AG09309 (cell line): Measurements from ENCODE around the gene DLG3.

Source experiments
- DNase-seq: peaks from one replicate; pipeline ENCODE4 v3.0.0-alpha.2; 2010; ENCODE audit warnings: low read depth
- H3K4me3 ChIP-seq: 2 replicates; pipeline ENCODE4 v1.5.1; 2011; ENCODE audit warnings: mild to moderate bottlenecking, low read depth, low read length, moderate library complexity; ENCODE audit not compliant: control insufficient read depth
- TF ChIP-seq, protein P1 (sequence below): IDR thresholded peaks from 2 replicates; pipeline ENCODE4 v1.5.1; 2011; ENCODE audit warnings: mild to moderate bottlenecking, low read depth, low read length, inconsistent platforms; ENCODE audit not compliant: insufficient read depth, control insufficient read depth; ENCODE audit errors: missing control alignments

The DLG3 gene

DNA sequence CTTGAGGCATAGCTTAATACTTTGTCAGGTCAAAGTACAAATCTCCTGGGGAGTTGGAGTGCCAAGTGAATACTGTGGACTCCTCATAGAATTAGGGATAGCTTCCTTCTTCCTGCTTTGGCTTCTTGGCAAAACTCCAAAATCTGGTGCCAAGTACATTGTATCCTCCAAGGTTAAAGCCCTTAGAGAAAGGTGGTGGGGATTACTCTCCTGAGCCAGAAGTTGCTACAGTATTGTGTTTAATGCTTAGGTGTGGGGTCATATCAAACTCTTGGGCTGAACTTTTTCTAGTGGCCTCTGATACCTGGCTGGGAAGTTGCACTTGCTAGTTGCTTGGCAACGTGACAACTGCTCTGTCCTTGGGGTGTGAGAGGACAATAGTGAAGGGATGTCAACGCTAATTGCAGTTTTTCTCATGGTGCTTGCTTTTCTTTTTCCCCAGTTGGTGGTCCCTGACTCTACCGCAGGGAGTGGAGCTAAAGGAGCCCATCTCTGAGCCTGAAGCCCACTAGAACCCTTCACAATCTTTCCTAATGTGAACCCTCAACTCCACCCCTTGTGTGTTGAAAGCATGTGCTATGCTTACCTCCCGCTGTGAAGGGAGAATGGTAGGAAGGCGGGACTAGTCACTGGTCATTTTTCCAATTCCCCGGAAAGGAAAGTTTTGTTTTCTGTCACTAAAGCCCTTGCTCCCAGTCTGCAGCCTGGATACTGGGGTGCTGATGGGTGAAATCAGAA, 35.5 kb downstream of the DLG3 start:
- peak overlapping the region; percentile 5 for H3K4me3 ChIP-seq
- TF ChIP-seq, protein P1, sequence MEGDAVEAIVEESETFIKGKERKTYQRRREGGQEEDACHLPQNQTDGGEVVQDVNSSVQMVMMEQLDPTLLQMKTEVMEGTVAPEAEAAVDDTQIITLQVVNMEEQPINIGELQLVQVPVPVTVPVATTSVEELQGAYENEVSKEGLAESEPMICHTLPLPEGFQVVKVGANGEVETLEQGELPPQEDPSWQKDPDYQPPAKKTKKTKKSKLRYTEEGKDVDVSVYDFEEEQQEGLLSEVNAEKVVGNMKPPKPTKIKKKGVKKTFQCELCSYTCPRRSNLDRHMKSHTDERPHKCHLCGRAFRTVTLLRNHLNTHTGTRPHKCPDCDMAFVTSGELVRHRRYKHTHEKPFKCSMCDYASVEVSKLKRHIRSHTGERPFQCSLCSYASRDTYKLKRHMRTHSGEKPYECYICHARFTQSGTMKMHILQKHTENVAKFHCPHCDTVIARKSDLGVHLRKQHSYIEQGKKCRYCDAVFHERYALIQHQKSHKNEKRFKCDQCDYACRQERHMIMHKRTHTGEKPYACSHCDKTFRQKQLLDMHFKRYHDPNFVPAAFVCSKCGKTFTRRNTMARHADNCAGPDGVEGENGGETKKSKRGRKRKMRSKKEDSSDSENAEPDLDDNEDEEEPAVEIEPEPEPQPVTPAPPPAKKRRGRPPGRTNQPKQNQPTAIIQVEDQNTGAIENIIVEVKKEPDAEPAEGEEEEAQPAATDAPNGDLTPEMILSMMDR: no peak
- no peak for DNase-seq

DNA sequence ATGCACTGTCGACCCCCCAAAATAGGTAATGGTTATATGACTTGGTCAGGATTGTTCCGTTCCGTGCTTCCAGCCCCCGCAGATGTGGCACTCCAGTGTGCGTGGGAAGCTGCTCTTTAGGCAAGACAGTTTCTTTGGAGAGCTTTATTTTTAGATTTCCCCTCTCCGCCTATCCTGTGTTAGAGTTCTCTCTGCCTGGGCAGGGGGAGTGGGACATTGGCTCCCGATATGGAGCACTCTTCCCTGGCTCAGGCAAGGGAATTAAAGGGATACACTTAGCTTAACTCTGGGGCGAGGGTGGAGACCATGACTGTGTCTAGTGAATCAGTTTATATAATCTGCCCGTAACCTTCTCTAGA, 36.0 kb downstream of the DLG3 start:
- peak overlapping the region; percentile 5 for H3K4me3 ChIP-seq
- TF ChIP-seq, protein P1: no peak
- DNase-seq: no peak

DNA sequence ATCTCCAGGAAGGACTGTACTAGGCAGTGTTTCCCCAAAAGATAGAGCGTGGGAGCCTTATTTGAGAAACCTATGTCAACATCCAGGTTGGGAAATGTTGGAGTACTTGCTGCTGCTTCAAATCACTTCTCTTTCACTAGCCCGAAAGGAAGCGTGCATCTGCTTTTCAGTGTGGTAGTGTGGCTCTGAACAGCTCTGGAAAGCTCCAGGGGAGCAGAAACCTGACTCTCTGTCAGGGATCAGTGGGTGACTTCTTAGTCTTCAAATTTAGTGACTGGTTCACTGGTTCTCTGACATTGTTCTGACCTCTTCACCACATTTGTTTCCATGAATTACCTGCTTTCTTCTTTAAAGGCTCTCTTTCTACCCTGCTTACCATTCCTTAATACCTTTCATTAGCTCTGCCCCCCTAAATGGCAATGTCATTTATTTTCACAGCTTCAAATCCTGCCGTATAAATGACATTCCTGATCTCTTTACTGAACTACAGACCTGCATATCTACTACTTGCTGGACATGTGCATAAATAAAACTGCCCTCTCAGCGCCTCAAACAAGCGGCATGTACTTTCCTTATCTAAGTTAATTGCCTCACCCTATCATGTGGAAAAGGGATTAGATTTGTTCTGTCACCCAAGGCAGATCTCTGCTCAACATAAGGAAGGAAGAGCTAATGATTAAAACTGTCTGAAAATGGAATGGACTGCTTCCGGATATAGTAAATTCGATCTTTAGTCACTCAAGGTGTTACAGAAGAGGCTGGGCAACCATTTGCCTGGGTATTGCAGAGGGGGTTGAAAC, 37.0 kb downstream of the DLG3 start:
- DNase-seq: no peak
- TF ChIP-seq, protein P1: no peak
- no peak overlapping the region for H3K4me3 ChIP-seq

DNA sequence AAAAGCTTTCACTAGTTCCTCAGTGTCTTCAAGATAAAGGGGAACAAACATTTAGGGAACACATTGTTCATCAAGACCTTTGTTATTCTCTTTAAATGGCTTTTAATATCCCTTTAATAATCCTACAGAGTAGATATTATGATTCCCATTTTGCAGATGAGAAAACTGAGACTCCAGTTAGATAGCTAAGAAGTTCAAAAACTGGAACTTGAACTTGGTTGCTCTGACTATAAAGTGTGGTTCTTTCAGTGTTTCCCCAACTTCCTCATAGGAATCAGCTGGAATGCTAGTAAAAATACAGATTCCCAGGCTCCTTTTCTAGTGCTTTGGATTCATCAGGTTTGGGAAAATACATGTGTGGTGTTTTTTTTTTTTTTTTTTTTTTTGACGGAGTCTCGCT, 37.7 kb downstream of the DLG3 start:
- H3K4me3 ChIP-seq: no peak overlapping the region
- DNase-seq: no peak
- TF ChIP-seq, protein P1: no peak

DNA sequence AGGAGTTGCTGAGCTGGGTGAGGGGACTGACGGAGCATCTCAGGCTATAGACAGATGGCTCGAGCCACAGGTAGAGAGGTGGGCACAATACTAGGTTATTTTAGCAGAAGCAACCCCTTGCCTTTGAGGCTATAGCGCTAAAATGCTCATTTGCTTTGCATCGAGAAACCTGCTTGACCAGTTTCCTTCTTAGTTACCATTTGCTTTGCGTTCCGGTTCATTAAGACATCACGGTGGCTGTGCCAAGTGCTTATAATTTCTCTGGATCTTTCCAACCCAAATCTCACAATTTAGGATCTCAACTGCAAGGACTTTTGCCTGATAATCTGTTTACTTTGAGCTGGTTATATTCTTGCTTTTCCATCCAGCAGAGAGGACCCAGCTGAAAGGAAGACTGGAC, 40.8 kb downstream of the DLG3 start:
- DNase-seq: no peak
- TF ChIP-seq, protein P1: no peak

DNA sequence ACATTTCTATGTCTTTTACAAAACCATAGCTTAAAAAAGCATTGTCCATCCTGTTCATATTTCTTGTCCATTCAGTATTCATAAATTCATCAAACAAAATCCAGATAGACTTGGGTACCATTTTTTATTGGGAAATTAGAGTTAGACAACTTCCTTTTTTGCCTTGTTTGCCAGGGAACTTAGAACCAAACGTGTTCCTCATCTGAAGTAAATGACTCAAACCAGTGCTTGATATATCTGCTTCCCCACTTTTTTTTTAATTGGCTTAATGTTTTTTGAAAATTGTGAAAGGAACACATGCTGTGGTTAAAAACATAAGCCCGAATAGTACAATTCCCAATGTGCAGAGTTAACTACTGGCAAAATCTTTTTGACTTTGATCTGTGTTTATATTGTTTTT, 44.2 kb downstream of the DLG3 start:
- TF ChIP-seq, protein P1: no peak
- H3K4me3 ChIP-seq: no peak overlapping the region
- DNase-seq: no peak

More for the DNA sequence above, 40.8 kb downstream of the DLG3 start:
- no peak overlapping the region for H3K4me3 ChIP-seq
